Right ventricle myocardium superior (tissue), 1 donor: Measurements from ENCODE around the gene AKNAD1. TPM values are rescaled to one million over a fixed set of nuclear protein-coding genes. Genes with fewer than 3 reads are reported as not detected.

Source experiments
- ATAC-seq: fragments of 200-7000 bp; cut with Tn5 transposase; one replicate; pipeline ENCODE4 v1.9.1; 2020; ENCODE audit warnings: mild to moderate bottlenecking; ENCODE audit not compliant: poor library complexity
- DNase-seq: peaks from one replicate; pipeline ENCODE4 v3.0.0-alpha.2; 2020
- intact Hi-C: fragments of 100-400 bp; cut with DNase I; formaldehyde crosslinking; loops from one replicate; pipeline ENCODE4 v1.11.2; 2022
- total RNA-seq: library from RNA; stranded (reverse); fragmentation: NEBNext Ultra II Directional; extraction: Animal tissue kit (Norgen Biotek cat#: 25700); gene quantifications from one replicate; pipeline ENCODE4 v1.2.1, GENCODE V29; 2021
- donor health status: DM: no; HTN: yes; CAD: no; lungs with severe emphysema.

AKNAD1 gene
- total RNA-seq, 1 donor from 2014 or later: not detected

DNA sequence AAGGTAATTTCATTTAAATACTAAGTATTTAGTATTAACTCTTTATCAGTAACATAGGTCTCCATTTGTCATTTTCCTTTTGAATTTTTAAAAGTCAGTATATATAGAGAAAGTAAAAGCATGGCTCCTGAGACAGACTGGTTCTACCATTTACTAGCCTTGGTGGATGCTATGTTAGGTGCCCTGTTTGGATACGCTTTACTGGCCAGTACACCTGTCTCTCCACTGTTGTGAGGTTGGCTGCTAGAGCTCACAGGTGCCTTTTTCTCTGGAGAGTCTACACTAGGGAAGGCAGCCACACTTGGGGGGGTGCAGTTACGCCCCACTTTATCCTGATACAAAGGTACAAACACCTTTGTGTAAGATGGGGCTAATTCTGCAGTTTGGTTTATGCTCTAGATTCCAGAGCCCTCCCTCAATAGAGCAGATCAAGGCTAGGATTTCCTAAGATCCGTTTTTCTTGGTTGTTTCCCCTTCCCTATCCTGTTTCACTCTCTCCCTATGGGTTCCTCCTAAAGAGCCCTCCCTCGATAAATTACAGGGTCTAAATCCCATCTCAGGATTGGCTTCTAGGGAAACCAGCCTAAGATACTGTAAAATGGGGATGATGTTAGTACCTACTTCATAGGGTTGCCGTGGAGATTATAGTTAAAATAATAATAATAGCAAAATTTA lies 14.3 kb upstream of the AKNAD1 start:
- no peak for DNase-seq
- intact Hi-C loops: no loop called here
- ATAC-seq: no peak

DNA sequence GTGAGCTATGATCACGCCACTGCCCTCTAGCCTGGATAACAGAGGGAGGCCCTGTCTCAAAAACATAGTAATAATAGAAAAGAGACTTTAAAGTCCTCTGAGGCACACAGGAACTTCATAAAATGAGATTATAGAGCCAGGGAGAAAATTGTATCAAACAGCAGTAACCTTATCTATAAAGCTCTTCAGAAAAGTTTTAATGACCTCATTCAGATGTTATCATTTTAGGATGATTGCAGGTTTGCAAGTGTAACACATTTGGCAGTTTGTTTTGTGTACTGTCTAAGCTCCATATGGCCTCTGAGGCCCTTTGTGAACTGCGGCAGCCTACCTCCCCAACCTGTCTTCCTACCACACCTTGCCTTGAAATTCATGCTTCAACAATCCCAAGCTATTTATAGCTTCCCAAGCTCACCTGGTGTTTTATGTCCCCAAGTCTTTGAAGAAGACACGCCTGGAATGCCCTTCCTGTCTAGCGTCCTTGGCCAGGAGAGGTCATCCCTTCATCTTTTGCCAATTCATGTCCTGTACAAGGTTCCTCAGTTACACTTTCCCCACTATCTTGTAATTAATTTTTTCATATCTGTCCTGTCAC lies 8.5 kb upstream of the AKNAD1 start:
- DNase-seq: no peak
- intact Hi-C loops: no loop called here
- no peak for ATAC-seq

- intact Hi-C loops: no loop called here
- ATAC-seq (no peak), DNase-seq (no peak)
Observed at GRCh38 chr1:108863984-108864383, 7.1 kb upstream of the AKNAD1 start.

DNA sequence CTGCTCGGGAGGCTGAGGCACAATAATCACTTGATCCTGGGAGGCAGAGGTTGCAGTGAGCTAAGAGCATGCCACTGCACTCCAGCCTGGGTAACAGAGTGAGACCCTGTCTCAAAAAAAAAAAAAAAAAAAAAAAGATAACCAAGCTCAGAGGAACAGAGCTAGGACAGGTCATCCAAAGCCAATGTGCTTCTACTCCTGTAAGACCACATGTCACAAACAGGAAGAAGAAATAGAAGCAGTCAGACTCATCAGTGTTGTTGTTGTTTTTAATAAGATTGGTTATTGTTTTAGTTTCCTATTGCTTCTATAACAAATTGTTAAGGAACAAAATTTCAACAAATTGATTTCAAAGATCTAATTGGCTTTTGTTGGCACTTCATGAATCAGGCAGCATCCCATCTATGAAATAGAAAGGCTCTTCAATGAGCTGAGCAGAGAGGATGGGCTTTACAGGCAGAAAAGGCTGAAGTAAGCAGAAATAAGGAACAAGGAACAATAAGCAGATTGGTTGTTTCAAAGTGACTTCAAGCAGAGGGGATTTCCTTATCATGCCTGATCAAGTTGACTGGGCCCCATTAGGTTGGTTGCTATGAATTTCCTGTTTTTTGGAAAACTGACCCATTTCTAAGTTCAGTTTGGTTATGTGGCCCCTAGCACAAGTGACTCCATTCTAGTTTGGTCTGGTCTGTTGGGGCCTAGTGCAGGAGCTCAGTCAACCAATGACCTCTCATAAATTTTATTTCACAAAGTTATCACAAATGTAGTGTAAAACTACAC lies 6.0 kb upstream of the AKNAD1 start:
- ATAC-seq (no peak), DNase-seq (no peak)
- intact Hi-C loops: no loop called here

DNA sequence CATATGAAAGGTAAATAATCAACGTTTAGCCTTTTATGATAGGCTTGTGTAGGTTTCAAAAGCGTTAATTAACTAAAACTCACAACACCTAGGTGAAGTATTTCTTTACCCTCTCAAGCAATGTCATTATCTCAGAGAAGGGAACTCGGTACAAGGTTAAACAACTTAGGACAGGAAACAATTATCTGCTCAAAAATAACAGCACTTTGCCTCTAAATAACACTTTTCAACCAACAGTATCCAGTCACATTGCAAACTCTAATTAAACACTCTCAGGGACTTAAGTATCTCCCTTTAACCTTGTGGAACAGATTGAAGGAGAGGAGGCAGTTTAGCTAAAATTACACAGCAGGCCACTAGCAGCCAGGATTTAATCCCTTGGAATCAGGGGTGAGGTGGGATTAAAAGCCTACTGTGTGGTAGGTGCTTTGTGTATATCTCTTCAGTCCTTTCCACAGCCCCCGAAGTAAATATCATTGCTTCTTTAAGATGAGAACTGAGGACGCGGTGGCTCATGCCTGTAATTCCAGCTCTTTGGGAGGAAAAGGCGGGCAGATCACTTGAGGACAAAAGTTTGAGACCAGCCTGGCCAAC lies 5.2 kb upstream of the AKNAD1 start:
- ATAC-seq (no peak), DNase-seq (no peak)
- intact Hi-C loops: no loop called here

DNA sequence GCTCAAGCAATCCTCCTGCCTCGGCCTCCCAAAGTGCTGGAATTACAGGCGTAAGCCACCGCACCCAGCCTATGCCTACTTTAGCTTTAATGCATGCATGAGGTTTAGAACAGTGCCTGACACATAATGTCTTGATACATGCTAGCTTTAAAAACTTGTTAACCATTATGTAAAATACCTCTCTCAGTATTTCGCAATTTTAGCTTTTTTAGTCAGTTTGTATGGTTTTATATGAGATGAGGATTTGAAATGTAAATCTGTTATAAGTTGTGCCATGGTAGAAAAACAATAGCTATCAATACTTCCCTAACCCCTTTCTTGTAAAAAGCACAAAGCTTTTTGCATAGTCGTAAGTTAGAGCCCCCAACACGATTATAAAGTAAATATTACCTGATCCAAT lies 4.7 kb upstream of the AKNAD1 start:
- intact Hi-C loops: no loop called here
- ATAC-seq: no peak
- no peak for DNase-seq

DNA sequence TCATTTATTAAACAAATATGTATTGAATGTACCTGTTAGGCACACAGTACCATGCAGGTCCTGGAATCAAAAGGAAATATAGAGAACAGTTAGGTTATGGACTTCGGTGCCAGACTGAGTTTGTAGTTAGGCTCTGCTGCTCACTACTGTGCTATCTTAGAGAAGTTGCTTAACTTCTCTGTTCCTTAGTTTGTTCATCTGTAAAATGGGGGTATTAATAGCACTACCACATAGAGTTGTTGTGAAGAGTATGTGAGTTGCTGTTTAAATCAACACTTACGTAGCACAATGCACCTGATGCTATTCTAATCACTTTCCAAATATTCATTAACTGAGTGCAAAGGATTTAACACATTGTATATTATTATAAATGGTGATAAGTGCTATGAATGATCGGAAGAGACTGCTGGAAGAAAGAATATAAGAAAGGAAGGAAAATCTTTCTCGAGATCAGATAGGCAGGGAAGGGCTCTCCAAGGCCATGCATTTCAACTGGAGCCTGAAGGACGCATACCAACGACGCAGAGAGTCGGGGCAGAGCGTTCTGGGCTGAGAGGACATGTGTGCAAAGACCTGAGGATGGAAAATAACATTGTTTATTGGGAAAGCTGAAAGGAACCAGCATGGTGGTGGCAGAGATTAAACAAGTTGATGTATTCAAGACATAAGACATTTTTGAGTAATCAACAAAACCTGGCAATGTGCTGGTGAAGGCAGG lies 3.5 kb upstream of the AKNAD1 start:
- DNase-seq (no peak), ATAC-seq (no peak)
- intact Hi-C loops: no loop called here

DNA sequence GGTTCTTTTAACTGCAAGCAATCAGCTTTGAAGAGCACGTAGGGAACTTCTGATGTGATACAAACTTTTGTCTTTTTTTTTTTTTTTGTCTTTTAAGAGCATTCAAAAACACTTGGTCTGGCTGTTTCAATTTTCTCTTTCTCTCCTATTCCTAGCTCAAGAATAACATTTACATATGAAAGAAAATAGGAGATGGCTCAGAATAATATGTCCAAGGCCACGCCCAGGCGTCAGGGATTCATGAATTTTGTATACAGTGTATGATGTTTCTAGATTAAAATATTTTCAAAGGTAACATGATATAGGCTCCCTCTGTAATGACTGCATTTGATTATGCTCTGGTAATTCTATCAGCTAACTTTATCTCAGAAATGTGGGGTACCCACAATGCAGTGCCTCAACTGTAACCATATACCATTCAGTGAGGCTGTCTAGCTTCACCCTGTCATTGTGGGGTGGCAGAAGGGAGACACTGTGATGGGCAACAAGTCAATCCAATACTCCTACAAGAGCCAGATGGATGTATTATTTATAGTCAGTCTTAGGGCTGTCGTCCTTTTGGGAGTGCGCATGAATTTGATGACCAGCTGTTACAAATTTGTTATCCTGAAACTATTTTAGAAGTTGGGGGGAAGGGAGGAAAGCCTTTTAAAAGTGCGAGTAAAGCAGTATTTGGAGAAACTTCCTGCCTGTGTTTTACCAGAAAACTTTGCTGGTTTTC lies 1.5 kb upstream of the AKNAD1 start:
- intact Hi-C loops: no loop called here
- ATAC-seq (no peak), DNase-seq (no peak)

DNA sequence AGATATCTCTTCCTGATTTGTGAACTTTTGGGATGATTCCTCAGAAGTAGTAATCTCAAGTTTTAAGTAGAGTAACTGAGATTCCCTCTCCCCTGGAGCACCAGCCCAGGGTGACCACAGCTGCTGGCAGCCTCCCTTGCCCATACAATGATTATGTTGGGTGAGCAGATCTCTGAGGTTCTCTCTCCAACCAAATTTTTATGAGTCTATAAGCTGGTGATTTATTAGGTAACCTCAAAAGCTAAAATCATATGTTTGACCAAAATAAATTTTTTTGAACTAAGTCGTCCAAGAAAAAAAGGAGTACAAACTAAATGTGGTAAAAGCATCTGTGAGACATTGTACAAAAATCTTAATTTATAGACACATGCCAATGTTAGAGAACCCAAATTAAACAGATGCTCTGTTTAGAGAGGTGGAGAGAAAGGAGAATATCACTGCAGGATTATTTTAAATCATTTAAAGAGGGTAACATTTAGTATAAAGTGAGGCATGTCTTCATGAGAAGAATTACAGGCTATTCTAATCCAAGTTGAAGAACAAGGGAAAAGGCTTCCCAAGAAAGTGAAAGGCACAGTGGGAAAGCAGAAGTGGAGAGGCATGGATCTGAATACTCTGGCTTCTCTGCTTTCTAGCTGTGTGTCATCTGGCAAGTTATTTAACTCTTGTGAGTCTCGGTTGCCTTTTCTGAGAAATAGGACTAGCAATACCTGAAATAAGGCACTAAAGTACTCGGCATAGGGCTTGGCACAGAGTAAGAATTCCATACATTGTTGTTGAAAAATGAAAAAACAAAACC lies 2.5 kb downstream of the AKNAD1 start:
- intact Hi-C loops: no loop called here
- DNase-seq: no peak
- ATAC-seq: no peak

GRCh38 chr1:108852221-108852975 lies 4.5 kb downstream of the AKNAD1 start:
- ATAC-seq: peak; percentile 55
- intact Hi-C loops: no loop called here
- no peak for DNase-seq

DNA sequence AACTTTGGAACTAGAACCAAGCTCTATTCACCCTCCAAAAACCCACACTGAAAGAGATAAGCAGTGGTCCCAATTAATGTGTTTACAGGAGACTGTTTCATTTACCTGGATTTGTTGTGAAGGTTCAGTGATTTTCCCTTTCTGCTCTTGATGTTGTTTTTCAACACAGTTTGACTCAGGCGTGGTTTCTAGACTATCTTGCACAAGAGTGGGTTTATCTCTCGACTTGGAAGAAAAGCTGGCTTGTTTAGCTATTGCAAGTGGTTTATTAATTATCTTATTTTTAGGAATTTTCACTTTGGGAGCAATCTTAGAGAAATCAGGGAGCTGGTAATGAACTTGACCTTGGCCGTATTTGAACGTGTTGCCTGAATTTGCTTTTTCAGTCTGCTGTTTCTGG lies 5.3 kb downstream of the AKNAD1 start:
- intact Hi-C loops: no loop called here
- DNase-seq: no peak
- no peak for ATAC-seq

- DNase-seq (no peak), ATAC-seq (no peak)
- intact Hi-C loops: no loop called here
Observed at GRCh38 chr1:108850929-108851328, 6.0 kb downstream of the AKNAD1 start.

- ATAC-seq: no peak
- no peak for DNase-seq
- intact Hi-C loops: no loop called here
Observed at GRCh38 chr1:108848806-108849205, 8.1 kb downstream of the AKNAD1 start.

- no peak for DNase-seq
- ATAC-seq: no peak
- intact Hi-C loops: no loop called here
Observed at GRCh38 chr1:108847494-108847893, 9.4 kb downstream of the AKNAD1 start.

- ATAC-seq: no peak
- DNase-seq: no peak
- intact Hi-C loops: no loop called here
Observed at GRCh38 chr1:108845991-108846390, 10.9 kb downstream of the AKNAD1 start.

- intact Hi-C loops: no loop called here
- DNase-seq (no peak), ATAC-seq (no peak)
Observed at GRCh38 chr1:108845446-108845845, 11.4 kb downstream of the AKNAD1 start.
